ENCODE results near the gene DEPDC7. TPM values are rescaled to one million over a fixed set of nuclear protein-coding genes. Genes with fewer than 3 reads are reported as not detected.
"Not testable (repeated sequence)": the region's sequence is repeated elsewhere in the genome, so short reads cannot be mapped to it uniquely, and the experiment has no call there.

DEPDC7 gene
- total RNA-seq, 1 experiment from 2014 or later: 1.2 TPM

GRCh38 chr11:33044285-33044756 is 28.6 kb downstream of the DEPDC7 start:
- Histone ChIP-seq H4K20me1 (ENCODE audit: insufficient read depth) (no peaks in the 10 kb centered on the region), H3K27me3 (ENCODE audit: insufficient read depth, low read depth) (no peaks in the 10 kb centered on the region), H3K4me1 (replicated peaks; ENCODE audit: insufficient read depth) (peaks cover 11% of the 10 kb centered on the region), H2AFZ (no peak overlapping the region), H3K27ac (no peak overlapping the region), H3K9me3 (ENCODE audit: insufficient read depth, low read depth) (no peaks in the 10 kb centered on the region; the same call in 1 of the 2 replicates), H3K79me2 (ENCODE audit: low read depth) (no peaks in the 10 kb centered on the region), H3K9me2 (ENCODE audit: insufficient read depth) (no peaks in the 10 kb centered on the region), H3K4me2 (no peak overlapping the region), H3K36me3 (ENCODE audit: low read depth) (no peaks in the 10 kb centered on the region), H3K4me3 (no peak overlapping the region), H3F3A (ENCODE audit: insufficient read depth, low read depth) (no peaks in the 10 kb centered on the region)
- intact Hi-C loops (cut with micrococcal nuclease; ENCODE audit: unreplicated experiment): no loop called here
- CTCF ChIA-PET: no interaction called here
- DNase-seq: peak in 1 of 2 experiments; percentile 73
- TF ChIP-seq EZH2 (IDR thresholded peaks at IDR 0.05; ENCODE audit: low read depth) (no peak), CTCF (conservative IDR thresholded peaks at IDR 0.05) (no peak)
- POLR2A ChIA-PET (ENCODE audit: unreplicated experiment): no interaction called here
- no TSS peak for BruUV-seq (replicated peaks)

- Histone ChIP-seq H3K4me2 (no peak overlapping the region), H3K4me3 (no peak overlapping the region), H3K36me3 (ENCODE audit: low read depth) (no peaks in the 10 kb centered on the region), H2AFZ (no peak overlapping the region), H3K9me2 (ENCODE audit: insufficient read depth) (no peaks in the 10 kb centered on the region), H3K79me2 (ENCODE audit: low read depth) (no peaks in the 10 kb centered on the region), H3K27me3 (ENCODE audit: insufficient read depth, low read depth) (no peaks in the 10 kb centered on the region), H3K9me3 (ENCODE audit: insufficient read depth, low read depth) (no peaks in the 10 kb centered on the region; the same call in 1 of the 2 replicates), H4K20me1 (ENCODE audit: insufficient read depth) (no peaks in the 10 kb centered on the region), H3K27ac (no peak overlapping the region), H3K4me1 (replicated peaks; ENCODE audit: insufficient read depth) (0 out of 2 replicates have a peak, but pooled peaks cover 5% of the 10 kb centered on the region), H3F3A (ENCODE audit: insufficient read depth, low read depth) (no peaks in the 10 kb centered on the region)
- ChIA-PET POLR2A (ENCODE audit: unreplicated experiment) (no interaction called here), CTCF (no interaction called here)
- BruUV-seq (replicated peaks): no TSS peak
- peak; percentile 29 to 61 for DNase-seq
- intact Hi-C loops (cut with micrococcal nuclease; ENCODE audit: unreplicated experiment): no loop called here
- TF ChIP-seq CTCF (conservative IDR thresholded peaks at IDR 0.05) (no peak), EZH2 (IDR thresholded peaks at IDR 0.05; ENCODE audit: low read depth) (no peak)
These were observed 30.0 kb downstream of the DEPDC7 start for GRCh38 chr11:33045551-33046255.

- POLR2A ChIA-PET (ENCODE audit: unreplicated experiment); DNase-seq; H3K9me2 ChIP-seq (ENCODE audit: insufficient read depth); H2AFZ ChIP-seq; H3K27ac ChIP-seq; H3K36me3 ChIP-seq (ENCODE audit: low read depth); H3K79me2 ChIP-seq (ENCODE audit: low read depth); H4K20me1 ChIP-seq (ENCODE audit: insufficient read depth); intact Hi-C loops (cut with micrococcal nuclease; ENCODE audit: unreplicated experiment); H3K27me3 ChIP-seq (ENCODE audit: insufficient read depth, low read depth); H3K9me3 ChIP-seq (ENCODE audit: insufficient read depth, low read depth); H3K4me2 ChIP-seq; H3K4me3 ChIP-seq; H3F3A ChIP-seq (ENCODE audit: insufficient read depth, low read depth); H3K4me1 ChIP-seq (replicated peaks; ENCODE audit: insufficient read depth); CTCF ChIA-PET; BruUV-seq (replicated peaks): not testable (repeated sequence)
These were observed 33.0 kb downstream of the DEPDC7 start for GRCh38 chr11:33048701-33049100.

GRCh38 chr11:33049565-33050408 is 34.1 kb downstream of the DEPDC7 start:
- H3K4me2 ChIP-seq; BruUV-seq (replicated peaks); H3K36me3 ChIP-seq (ENCODE audit: low read depth); H3K9me2 ChIP-seq (ENCODE audit: insufficient read depth); H3K9me3 ChIP-seq (ENCODE audit: insufficient read depth, low read depth); H3K4me3 ChIP-seq; H3K79me2 ChIP-seq (ENCODE audit: low read depth); H3K27me3 ChIP-seq (ENCODE audit: insufficient read depth, low read depth); H3F3A ChIP-seq (ENCODE audit: insufficient read depth, low read depth); POLR2A ChIA-PET (ENCODE audit: unreplicated experiment); H3K27ac ChIP-seq; H2AFZ ChIP-seq; H4K20me1 ChIP-seq (ENCODE audit: insufficient read depth); intact Hi-C loops (cut with micrococcal nuclease; ENCODE audit: unreplicated experiment); DNase-seq; H3K4me1 ChIP-seq (replicated peaks; ENCODE audit: insufficient read depth): not testable (repeated sequence)
- CTCF ChIA-PET: interaction anchor here (0.7 kb wide), 1 partner anchor 135 kb away, joined by 3 read pairs; no protein-coding TSS in a partner anchor

Data from PC-9 (cell line).